Chondrocyte (in vitro differentiated cells): ENCODE results near the gene NHSL2. TPM values are rescaled to one million over a fixed set of nuclear protein-coding genes. Genes with fewer than 3 reads are reported as not detected.

Experiments used
- DNase-seq: peaks from one replicate; pipeline ENCODE4 v3.0.0; 2021; ENCODE audit warnings: mixed read lengths, low spot score
- H3K27ac Mint-ChIP-seq: one replicate; pipeline ENCODE4 v1.8.0; 2021; ENCODE audit warnings: mild to moderate bottlenecking, moderate library complexity, mixed read lengths; ENCODE audit not compliant: unreplicated experiment
- H3K27me3 Mint-ChIP-seq: 2 replicates; pipeline ENCODE4 v1.8.0; 2021; ENCODE audit warnings: low read depth, mixed read lengths
- H3K36me3 Mint-ChIP-seq: 2 replicates; pipeline ENCODE4 v1.8.0; 2021; ENCODE audit warnings: low read depth, mixed read lengths
- H3K4me1 Mint-ChIP-seq: 2 replicates; pipeline ENCODE4 v1.8.0; 2021; ENCODE audit warnings: low read depth, mild to moderate bottlenecking, mixed read lengths
- H3K4me3 Mint-ChIP-seq: one replicate; pipeline ENCODE4 v1.8.0; 2021; ENCODE audit warnings: mild to moderate bottlenecking, moderate library complexity, mixed read lengths; ENCODE audit not compliant: unreplicated experiment
- H3K9me3 Mint-ChIP-seq: 2 replicates; pipeline ENCODE4 v1.8.0; 2021; ENCODE audit warnings: low read depth, mixed read lengths
- total RNA-seq: library from RNA; stranded (reverse); gene quantifications from 3 replicates; pipeline ENCODE4 v1.2.1, GENCODE V29; 2021
- TF ChIP-seq, protein P1 (sequence below): fragments of 200-600 bp; sonication (generic); IDR thresholded peaks from 2 replicates; pipeline ENCODE4 v1.5.0; 2021; ENCODE audit warnings: antibody characterized with exemption, mild to moderate bottlenecking, moderate library complexity

The NHSL2 gene
- total RNA-seq, 1 donor from 2014 or later: 2.1 TPM

- H3K36me3 Mint-ChIP-seq: no peaks in the 10 kb centered on the region
- TF ChIP-seq, protein P1, sequence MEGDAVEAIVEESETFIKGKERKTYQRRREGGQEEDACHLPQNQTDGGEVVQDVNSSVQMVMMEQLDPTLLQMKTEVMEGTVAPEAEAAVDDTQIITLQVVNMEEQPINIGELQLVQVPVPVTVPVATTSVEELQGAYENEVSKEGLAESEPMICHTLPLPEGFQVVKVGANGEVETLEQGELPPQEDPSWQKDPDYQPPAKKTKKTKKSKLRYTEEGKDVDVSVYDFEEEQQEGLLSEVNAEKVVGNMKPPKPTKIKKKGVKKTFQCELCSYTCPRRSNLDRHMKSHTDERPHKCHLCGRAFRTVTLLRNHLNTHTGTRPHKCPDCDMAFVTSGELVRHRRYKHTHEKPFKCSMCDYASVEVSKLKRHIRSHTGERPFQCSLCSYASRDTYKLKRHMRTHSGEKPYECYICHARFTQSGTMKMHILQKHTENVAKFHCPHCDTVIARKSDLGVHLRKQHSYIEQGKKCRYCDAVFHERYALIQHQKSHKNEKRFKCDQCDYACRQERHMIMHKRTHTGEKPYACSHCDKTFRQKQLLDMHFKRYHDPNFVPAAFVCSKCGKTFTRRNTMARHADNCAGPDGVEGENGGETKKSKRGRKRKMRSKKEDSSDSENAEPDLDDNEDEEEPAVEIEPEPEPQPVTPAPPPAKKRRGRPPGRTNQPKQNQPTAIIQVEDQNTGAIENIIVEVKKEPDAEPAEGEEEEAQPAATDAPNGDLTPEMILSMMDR: no peak
- no peaks in the 10 kb centered on the region for H3K27me3 Mint-ChIP-seq
- H3K4me3 Mint-ChIP-seq: no peak overlapping the region
- H3K4me1 Mint-ChIP-seq: peaks cover 48% of the 10 kb centered on the region
- no peak for DNase-seq
- no peak overlapping the region for H3K27ac Mint-ChIP-seq
- no peaks in the 10 kb centered on the region for H3K9me3 Mint-ChIP-seq
These were observed 210.7 kb downstream of the NHSL2 start for GRCh38 chrX:72121383-72121782.

DNA sequence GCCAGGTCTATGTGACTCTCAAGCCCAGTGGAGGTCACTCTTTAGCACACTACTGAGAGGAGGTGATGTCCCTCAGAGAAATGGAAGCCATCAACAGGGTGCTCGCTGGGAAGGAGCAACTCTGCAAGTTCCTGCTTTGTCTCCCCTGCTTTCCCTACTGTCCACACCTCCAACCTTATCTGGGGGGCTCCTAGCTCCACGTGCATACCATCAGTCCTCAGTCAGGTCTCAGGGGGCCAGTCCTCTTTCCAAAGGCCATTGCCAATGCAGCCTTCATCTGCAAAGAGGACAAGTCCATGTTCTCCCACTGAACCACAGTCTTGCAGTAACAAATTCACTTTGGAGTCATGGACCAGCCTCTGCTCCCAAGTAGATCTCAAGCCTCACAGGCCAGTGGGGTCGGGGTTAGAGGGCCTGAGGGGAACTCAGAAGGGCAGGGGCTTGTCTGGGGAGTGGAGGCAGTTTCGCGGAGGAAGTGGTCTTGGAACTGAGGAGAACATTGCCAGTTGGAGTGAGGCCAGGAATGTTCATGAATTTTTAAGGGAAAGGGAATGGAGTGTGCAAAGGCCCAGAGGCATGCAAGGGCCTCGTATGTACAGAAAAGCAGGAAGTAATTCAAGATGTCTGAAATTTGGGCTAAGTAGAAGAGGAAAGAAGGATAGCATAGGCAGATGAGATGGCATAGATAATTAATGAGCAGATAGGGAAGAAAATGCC is 212.1 kb downstream of the NHSL2 start:
- no peak for DNase-seq
- Mint-ChIP-seq H3K4me3 (no peak overlapping the region), H3K27me3 (no peaks in the 10 kb centered on the region), H3K27ac (peak overlapping the region; percentile 89), H3K36me3 (no peaks in the 10 kb centered on the region), H3K9me3 (no peaks in the 10 kb centered on the region), H3K4me1 (peaks cover 59% of the 10 kb centered on the region)
- TF ChIP-seq, protein P1: no peak

GRCh38 chrX:72123471-72124185 is 213.0 kb downstream of the NHSL2 start:
- H3K27me3 Mint-ChIP-seq: no peaks in the 10 kb centered on the region
- no peaks in the 10 kb centered on the region for H3K36me3 Mint-ChIP-seq
- DNase-seq: no peak
- no peaks in the 10 kb centered on the region for H3K9me3 Mint-ChIP-seq
- peak overlapping the region; percentile 89 for H3K27ac Mint-ChIP-seq
- peaks cover 59% of the 10 kb centered on the region for H3K4me1 Mint-ChIP-seq
- TF ChIP-seq, protein P1: no peak
- H3K4me3 Mint-ChIP-seq: peak overlapping the region; percentile 2

GRCh38 chrX:72124540-72125201 is 214.0 kb downstream of the NHSL2 start:
- Mint-ChIP-seq H3K9me3 (no peaks in the 10 kb centered on the region), H3K27ac (peak overlapping the region; percentile 89), H3K36me3 (no peaks in the 10 kb centered on the region), H3K27me3 (no peaks in the 10 kb centered on the region), H3K4me3 (no peak overlapping the region), H3K4me1 (peaks cover 59% of the 10 kb centered on the region)
- DNase-seq: no peak
- TF ChIP-seq, protein P1: no peak

DNA sequence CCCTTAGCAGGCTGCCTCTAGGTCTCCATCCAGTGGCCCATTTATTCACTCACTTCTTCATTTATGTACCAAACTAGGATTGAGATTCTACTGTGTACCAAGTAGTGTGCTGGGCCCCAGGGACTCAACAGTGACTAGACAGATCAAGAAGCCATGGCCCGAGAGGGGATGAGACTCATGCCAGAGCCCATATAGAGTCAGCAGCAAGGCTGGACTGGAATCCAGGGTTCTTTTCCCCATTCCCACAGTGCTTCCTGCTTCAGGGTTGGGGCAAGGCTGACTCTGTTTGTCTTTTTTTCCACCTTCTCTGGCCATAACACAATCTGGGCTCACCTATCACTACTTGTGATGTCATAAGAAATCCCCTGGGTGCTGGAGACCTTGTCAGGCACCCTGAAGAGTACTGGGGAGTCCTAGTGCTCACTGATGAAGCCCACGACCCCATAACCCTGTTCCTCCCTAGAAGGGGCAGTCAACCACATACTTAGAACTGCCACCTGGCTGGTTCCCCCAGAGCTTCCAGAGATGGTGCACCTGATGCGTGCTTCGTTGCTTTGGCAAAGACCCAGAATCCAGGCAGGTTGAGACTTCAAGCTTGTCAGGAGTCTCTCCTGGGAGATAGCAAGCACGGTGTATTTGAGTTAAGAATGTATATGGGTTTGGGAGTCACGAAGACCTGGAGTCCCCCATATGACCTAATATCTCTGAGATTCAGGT is 214.8 kb downstream of the NHSL2 start:
- Mint-ChIP-seq H3K9me3 (no peaks in the 10 kb centered on the region), H3K36me3 (no peaks in the 10 kb centered on the region), H3K27ac (no peak overlapping the region), H3K4me1 (peaks cover 59% of the 10 kb centered on the region), H3K27me3 (no peaks in the 10 kb centered on the region), H3K4me3 (no peak overlapping the region)
- TF ChIP-seq, protein P1: peak; percentile 35
- no peak for DNase-seq
